Glomerular endothelial cell (primary cell): ENCODE data around the gene PRC1. TPM values are rescaled to one million over a fixed set of nuclear protein-coding genes. Genes with fewer than 3 reads are reported as not detected.

ENCODE experiments used
- DNase-seq: peaks from one replicate; pipeline ENCODE4 v3.0.0-alpha.2; 2011; ENCODE audit warnings: low read depth, low spot score; ENCODE audit errors: extremely low read depth
- total RNA-seq: library from RNA; depleted of rRNA; stranded (reverse); fragments of >200 nt; gene quantifications from 2 replicates; pipeline ENCODE4 v1.2.3, GENCODE V29; 2015

PRC1 gene
- total RNA-seq, 1 donor from 2014 or later = 61.4 TPM

- DNase-seq = no peak
Measured at GRCh38 chr15:90990446-90990845, 3.9 kb downstream of the PRC1 start.

DNA sequence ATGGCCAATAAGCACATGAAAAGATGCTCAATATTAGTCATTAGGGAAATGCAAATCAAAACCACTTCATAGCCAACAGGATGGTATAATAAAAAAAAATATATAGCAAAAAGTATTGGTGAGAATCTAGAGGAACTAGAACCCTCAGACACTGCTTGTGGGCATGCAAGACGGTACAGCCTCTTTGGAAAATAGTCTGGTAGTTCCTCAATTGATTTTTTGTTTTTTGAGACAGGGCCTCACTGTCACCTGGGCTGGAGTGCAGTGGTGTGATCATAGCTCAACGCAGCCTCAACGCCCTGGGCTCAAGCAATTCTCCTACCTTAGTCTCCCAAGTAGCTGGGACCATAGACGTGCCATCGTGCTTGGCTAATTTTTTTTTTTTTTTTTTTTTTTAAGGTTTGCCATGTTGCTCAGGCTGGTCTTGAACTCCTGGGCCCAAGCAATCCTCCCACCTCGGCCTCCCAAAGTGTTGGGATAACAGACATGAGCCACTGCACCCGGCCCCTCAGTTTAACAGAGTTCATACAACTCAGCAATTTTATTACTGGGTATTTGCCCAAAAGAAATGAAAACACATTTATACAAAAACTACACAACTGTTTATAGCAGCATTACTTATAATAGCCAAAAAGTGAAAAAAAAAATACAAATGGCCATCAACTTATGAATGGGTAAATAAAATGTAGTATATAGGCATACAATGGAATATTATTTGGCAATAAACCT, 5.1 kb downstream of the PRC1 start:
- no peak for DNase-seq

- DNase-seq = no peak
Measured at GRCh38 chr15:90988296-90988695, 6.0 kb downstream of the PRC1 start.

- DNase-seq = no peak
Measured at GRCh38 chr15:90987561-90988141, 6.7 kb downstream of the PRC1 start.

GRCh38 chr15:90986790-90987507, 7.4 kb downstream of the PRC1 start:
- no peak for DNase-seq

GRCh38 chr15:90982135-90982534, 12.2 kb downstream of the PRC1 start:
- DNase-seq = no peak

- DNase-seq = no peak
Measured at GRCh38 chr15:90981681-90982080, 12.7 kb downstream of the PRC1 start.

DNA sequence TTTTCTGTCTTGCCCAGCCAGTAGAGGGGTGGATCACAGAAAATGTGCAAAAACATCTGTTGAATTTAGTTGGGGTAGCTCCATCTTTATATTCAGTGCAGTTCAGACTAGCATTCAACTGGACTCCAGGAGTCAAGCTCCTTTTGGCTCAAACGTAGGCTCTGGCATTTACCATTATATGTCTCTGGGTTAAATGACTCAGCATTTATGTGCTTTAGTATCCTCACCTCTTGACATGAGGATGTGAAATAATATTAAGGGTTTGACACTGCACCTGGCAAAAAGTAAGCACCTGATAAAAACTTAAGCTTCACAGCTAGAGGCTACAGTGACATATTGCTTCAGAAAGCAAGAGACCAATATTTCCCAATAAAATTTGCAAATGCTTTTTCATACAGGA, 14.8 kb downstream of the PRC1 start:
- no peak for DNase-seq

GRCh38 chr15:90974216-90974615, 20.1 kb downstream of the PRC1 start:
- DNase-seq = no peak

GRCh38 chr15:90972133-90972532, 22.2 kb downstream of the PRC1 start:
- no peak for DNase-seq

- no peak for DNase-seq
Measured at GRCh38 chr15:90970274-90970673, 24.1 kb downstream of the PRC1 start.

DNA sequence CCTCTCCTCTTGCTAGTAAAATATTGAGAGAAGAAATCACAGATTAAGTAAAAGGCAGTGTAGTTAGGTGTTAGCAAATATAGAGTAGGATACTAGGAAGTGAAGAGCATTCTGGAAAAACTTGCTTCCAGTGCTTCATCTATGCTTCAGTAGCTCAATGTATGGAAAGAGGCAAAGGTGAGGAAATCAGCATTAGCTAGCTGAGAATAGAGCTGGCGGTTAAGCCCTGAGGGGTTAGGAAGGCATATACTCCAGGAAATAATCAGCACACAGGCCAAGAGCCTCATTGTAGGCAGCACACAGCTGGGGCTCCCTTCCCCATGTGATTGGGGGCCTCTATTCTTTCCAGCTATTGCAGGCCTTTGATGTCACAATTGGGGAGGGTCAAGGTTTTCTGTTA, 25.9 kb downstream of the PRC1 start:
- DNase-seq = no peak

DNA sequence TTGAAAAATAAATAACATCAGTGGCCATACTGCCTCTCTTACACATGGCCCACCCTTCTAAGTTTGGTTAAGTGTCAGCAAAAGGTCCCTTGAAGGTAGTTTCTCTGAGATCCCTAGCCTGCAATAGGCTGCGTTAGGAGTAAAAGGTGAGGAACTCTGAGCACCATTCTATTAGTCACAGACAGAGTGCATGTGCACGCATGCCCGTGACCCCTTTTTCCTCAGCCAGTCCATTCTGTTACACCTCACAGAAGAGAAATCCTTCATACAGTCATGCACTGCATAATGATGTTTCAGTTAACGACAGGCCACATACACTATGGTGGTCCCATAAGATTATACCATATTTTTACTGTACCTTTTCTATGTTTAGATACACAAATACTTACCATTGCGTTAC, 27.1 kb downstream of the PRC1 start:
- no peak for DNase-seq

DNA sequence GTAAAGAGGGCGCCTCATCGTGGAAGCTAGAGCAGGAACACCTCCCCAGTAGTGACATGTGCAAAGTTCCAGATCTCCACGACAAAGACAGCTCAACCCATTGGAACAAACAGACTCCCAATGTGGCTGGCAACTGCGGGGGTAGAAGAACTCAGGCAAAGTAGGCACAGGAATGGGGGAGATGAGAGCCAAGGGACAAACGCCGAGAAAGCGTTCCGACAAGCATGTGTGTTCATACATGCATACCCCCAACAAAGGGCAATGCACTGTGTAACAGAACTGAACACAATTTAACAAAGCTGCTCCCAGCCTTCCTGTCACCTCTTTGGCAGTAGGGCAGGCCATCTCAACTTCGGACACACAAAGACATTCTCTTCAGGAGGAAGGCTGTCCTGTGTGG, 28.1 kb downstream of the PRC1 start:
- no peak for DNase-seq

DNA sequence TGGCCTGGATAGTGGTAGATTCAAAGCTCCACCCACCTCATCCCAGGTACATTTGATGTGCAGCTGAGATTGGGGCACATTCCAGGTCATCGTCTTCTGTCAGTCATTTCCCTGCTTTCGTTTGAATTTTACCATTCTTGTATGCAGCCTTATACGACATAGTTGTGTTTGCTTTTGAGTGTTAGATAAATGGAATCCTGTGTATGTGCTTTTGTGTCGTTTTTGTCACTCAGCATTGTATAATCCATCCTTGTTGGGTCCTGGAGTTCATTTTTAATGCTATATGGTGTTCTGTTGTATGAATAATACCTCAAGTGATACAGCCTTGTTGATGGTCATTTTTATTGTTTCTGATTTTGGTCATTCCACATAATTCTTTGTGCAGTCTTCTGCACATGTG, 32.3 kb downstream of the PRC1 start:
- DNase-seq = no peak

DNA sequence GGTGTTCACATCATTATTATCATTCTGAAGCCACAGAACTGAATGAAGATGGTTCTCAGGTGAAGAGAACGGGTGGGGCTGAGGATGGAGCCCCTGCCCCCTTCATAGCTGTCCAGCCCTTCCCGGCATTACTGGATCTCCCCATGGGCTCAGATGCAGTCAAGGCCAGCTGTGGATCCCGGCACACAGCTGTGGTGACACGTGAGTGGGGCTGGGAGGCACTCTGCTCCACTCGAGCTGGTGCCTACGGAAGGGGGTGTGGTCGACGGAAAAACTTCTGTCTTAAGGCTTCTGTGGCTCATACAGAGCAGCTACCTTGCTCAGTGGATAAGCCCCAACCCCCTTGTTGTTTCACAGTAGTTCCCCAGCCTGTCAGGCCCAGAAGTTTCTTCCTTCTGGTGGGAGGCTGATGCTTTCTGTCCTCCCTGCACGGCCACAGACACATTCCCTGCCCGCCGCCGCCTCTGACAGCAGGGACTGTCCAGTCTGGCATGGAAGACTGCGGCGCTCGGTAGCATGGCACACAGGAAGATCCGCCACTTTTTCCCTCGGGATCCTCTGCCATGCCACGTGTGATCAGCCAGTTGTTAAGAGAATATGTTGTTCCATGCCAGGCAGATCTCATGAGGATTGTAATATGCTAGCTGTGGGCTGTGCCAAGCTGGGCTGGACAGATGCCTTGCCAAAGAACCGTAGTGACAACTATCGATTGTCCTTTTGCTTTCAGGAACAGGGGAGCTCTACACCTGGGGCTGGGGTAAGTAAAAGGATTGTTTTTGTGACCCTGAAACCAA, 33.8 kb downstream of the PRC1 start:
- DNase-seq = no peak

DNA sequence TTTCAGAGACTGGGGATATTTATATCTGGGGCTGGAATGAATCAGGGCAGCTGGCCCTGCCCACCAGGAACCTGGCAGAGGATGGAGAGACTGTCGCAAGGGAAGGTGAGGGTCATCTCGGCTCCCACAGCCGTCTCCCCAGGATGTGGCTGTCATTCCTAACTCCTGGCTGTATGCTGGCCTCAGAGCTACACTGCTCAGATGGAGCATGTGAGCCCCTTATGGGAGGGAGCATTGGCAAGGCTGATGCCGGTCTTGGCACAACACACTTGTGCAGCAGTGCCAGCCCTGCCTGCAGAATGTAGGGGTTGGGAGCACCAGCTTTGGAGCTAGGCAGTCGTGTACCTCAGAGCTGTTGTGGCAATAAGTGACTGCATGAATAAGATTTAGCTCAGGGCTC, 34.4 kb downstream of the PRC1 start:
- DNase-seq = no peak

- no peak for DNase-seq
Measured at GRCh38 chr15:90959028-90959595, 35.2 kb downstream of the PRC1 start.

GRCh38 chr15:90957791-90958190, 36.5 kb downstream of the PRC1 start:
- no peak for DNase-seq

- no peak for DNase-seq
Measured at GRCh38 chr15:90957031-90957790, 37.1 kb downstream of the PRC1 start.
